NCI-H526 (cell line): Measurements from ENCODE around the gene RSRP1.
"Not testable (repeated sequence)": the region's sequence is repeated elsewhere in the genome, so short reads cannot be mapped to it uniquely, and the experiment has no call there.

Source experiments
- DNase-seq, 2 experiments: peaks; one replicate each; lab custom pipeline; 2025; lab: John Stamatoyannopoulos, UW

The RSRP1 gene, protein sequence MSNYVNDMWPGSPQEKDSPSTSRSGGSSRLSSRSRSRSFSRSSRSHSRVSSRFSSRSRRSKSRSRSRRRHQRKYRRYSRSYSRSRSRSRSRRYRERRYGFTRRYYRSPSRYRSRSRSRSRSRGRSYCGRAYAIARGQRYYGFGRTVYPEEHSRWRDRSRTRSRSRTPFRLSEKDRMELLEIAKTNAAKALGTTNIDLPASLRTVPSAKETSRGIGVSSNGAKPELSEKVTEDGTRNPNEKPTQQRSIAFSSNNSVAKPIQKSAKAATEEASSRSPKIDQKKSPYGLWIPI

DNA sequence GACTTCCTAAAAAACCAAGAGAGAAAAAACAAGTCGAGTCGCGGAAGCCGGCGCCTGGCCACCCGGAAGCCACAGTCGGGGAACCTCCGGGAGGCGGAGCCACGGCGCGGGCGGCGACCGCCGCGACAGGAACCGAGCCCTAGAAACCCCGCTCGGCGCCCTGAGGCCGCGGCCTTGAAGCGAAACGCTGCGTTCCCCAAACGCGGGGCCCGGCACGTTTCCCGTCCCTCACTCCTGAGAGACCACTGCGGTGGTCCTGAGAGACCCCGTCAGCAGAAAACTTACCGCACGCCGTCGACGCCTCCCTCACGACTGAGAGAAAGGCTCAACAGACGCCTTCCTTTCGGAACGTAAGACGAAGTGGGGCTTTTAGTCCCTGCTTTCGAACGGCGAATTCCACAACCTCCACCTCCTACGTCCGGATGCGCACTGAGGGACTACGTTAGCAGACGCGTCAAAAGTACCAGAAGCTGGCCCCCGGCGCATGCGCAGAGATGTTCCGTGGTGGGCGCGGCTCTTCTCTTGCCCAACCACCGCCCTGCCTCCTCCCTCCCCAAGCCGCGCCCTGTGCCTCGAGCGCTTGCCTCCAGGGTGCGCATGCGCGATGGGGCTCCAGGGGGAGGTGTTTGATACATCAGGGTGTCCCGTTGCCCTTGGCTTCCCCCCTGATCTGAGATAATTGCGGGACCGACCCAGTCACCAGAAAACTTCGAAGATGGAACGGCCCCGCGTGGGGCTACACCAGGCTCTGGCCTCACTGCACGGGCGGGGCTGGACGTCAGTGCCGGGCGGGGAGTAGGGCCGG, at the start of gene RSRP1:
TSS of gene RSRP1 (minus strand) at position 431 of the 805 bp plus-strand sequence. CDS start 491 bp downstream, outside the sequence.
- peak; percentile 97 to 99 for DNase-seq

DNA sequence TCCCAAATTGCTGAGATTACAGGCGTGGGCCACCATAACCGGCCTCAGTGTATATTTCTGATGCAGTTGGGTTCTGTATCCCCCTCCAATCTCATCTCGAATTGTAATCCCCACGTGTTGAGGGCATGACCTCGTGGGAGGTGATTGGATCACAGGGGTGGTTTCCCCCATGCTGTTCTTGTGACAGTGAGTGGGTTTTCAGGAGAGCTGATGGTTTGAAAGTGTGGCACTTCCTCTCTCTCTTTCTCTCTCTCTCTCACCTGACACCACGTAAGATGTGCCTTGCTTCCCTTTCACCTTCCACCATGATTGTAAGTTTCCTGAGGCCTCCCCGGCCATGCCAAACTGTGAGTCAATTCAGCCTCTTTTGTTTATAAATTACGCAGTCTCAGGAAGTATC, 49.2 kb upstream of the RSRP1 start:
- DNase-seq: not testable (repeated sequence)

DNA sequence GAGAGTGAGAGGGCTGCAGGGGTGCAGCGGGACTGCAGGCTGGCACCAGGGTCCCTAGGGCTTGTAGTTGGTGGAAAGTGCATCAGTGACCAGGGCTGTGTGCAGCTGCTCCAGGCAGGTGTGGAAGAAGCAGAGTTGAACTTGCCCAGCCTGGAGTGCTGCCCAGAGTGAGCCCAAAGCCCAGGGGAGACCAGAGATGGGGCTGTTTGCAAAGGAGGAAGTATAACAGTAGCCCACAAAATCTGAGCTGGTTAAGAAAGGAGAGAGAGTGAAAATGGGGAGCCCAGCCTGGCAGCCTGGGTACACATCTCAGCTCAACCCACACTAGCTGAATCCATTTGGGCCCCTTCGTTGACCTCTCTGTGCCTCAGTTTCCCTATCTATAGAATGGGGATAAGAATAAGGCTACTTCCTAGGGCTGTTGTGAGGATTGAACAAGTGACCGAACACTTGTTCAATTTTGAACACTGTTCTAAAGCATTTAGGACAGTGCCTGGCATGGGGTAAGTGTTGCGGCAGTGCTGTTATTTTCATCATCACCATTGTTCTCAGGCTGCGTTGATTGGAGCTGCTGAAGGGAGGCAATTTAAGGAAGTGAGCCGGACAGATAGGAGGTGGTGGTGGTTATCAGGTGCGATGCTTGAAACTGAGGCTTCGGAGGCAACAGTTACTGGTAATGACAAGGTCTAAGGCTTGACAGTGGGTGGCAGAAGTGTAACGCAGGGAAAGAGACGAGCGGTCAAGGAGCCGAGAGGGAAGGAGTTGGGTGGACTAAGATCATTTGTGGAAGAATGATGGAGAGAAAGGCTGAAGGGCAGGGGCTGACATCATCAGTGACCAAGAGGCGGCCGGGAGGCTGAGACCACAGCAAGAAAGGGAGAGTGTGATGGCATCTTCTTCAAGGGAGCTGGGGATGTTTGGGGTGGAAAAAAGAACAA, 47.9 kb upstream of the RSRP1 start:
- DNase-seq: not testable (repeated sequence)

DNA sequence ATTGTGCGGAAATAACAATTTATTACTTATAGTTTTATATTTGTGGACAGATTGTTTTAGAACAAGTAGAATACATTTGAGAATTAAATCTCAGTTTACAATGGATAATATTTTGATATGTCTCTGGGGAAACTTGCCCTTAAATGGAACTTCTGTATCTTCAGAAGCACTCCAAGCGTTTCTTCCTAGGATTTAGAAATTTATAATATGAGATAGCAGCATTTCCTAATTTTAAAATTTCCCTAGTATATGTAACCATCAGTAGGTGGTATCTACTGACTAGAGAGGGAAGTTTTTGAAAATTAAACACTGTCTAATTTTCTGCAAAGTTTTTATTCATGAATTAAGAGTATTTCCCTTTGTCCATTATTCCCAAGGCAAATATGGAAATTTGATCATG, 46.2 kb upstream of the RSRP1 start:
- DNase-seq: not testable (repeated sequence)

DNA sequence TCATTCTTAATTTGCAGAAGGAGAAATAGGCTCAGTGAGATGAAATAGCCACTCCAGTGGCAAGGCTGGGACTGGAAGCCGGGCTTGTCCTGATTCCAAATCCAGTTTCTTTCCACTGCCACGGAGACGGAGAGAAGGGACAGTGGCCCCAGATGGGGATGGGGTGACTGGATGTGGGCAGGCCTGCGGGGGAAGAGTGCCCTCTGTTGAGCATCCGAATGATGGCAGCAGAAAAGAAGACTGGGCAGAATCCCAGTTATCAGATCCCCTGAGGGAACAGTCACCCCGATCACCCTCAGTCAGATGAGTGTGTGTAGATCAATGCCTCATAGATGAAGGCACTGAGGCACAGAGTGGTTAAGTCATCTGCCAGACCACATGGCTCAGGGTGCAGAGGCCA, 42.8 kb upstream of the RSRP1 start:
- peak; percentile 4 to 26 for DNase-seq

DNA sequence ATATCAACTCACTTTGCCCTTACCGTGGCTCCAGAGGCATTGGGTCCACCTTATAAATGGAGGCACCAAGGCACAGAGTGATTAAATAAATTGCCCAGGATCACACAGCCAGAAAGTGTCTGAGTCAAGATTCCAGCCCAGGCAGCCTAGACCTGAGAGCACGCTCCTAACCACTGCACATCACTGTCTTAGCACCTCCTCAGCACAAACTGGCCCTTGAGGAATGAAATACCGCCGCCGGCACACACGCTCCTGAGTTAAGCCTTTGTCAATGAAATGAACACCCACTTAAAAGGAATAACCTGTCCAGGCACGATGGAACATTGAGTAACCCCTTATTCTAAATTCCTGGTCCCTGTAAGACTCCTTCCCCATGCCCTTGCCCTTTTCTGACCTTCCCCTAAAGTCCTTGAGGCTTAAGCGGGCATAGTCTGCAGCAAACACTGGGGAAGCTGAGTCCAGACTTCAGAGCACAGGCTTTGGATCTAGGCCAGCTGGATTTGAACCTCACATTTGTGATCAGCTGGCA, 41.4 kb upstream of the RSRP1 start:
- DNase-seq: not testable (repeated sequence)

DNA sequence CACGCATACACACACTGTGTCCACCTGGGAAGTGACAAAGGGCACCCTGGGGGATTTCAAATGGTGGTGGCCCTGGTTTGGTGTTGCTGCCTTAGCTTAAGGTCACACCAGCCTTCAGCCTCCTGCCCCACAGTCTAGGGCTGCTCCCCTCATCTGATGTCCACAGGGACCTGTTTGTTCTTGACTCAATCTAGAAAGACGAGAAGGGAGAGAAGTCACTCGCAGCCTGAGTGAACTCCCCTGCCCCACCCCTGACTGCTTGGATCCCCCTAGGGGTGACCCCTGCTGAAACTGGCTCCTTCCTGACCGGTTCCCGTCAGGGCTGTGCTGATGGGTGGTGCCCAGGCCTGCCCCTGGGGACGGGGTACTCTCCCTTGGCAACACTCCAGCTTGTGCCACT, 39.9 kb upstream of the RSRP1 start:
- not testable (repeated sequence) for DNase-seq

DNA sequence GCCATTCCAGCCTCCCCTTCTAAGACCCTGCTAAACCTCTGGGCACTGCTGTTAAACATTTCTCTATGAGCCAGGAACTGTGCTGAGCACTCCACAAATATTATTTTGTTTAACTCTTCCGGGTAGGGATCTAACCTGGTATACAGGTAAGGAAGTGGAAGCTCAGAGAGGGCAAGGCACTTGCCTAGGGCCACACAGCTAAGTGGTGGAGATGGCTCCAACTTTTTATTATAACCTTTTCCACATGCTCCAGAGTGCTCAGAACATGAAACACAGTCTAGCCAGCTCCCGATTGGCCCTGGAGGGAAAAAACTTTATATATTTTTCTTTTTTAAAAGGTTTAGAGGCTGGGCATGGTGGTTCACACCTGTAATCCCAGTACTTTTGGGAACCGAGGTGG, 38.6 kb upstream of the RSRP1 start:
- DNase-seq: not testable (repeated sequence)

DNA sequence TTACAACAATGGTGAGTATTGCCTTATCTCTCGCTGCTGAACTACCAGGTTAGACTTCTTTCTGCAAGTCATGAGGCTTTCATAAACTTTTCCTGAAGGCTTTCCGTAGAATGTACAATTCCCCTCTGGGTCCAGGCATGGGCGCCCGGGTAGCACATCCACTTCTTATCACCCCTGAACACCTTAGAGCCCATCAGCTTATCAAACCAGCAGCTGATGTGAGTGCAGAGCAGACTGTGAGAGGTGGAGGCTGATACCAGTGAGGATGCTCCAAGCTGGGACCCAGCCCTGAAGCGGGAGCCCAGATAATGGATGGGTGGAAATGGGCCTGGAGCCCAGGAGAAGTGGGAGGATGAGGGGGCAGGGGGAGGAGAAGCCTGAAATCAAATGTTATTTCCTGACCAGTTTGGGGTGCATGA, 32.4 kb upstream of the RSRP1 start:
- DNase-seq: not testable (repeated sequence)

DNA sequence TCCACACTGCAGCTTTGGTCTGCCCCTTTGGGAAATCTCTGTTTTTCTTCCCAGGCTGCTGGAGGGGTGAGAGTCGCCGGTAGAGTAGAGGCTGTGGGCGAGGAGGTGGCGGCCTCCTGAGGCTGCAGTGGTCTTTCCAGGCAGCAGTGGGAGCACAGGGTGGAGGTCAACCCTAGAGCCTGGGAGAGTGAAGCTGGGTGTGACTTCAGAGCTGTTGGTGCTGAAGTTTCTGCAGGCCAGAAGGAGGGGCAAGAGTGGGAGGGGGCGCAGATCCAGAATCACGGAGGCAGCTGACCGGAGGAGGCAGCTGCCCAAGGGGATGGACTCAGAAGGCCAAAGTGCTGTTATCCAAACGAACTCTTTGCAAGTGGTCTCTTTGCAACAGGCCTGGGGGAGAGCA, 31.5 kb upstream of the RSRP1 start:
- DNase-seq: not testable (repeated sequence)

DNA sequence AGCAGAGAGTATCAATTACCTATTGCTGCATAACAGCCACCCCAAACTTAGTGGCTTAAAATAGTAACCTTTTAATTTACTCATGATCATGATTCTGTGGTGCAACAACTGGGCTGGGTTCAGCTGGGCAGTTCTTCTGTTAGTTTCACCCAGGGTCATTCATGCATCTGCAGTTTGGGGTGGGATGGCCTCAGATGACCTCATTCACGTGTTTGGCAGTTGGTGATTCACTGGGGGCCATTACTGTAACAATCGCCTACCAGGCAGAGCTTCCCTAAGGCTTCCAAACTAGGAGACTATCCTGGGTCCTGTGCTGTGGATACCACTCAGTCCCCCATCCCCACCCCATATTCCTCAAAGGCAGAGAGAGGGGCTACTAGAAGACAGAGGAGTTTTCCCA, 31.1 kb upstream of the RSRP1 start:
- not testable (repeated sequence) for DNase-seq

DNA sequence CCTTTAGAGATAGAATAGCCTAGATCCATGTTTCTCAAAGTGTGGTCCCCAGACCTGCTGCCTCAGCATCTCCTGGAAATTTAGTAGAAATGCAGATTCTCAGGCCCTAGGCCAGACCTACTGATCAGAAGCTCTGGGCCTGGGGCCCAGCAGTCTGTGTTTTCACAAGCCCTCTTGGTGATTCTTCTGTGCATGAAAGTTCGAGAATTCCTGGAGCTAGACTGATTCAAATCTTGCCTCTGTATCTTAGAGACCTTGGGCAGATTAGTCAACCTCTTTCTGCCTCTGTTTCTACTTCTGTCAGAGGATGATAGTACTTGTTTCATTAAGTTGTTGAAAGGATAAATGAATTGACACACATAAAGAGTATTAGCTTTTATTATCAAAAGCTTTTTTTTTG, 30.0 kb upstream of the RSRP1 start:
- not testable (repeated sequence) for DNase-seq

DNA sequence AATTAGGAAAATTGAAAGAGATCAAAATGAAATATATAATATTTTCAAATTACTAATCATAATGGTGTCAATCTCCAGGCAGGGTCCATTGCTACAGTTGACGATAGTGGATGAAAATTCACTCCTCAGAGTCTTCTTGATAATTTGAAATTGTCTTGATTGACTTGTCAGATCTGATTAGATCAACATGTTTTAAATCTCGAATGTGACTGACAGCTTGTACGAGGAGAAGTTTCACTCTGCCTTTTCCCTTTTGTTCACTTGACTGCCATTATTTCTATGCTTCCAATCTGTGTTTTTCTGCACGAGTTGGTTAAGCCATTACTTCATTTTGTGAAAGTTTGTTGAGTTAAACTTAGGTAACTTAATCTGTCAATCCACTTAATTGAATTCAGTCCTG, 28.4 kb upstream of the RSRP1 start:
- not testable (repeated sequence) for DNase-seq

DNA sequence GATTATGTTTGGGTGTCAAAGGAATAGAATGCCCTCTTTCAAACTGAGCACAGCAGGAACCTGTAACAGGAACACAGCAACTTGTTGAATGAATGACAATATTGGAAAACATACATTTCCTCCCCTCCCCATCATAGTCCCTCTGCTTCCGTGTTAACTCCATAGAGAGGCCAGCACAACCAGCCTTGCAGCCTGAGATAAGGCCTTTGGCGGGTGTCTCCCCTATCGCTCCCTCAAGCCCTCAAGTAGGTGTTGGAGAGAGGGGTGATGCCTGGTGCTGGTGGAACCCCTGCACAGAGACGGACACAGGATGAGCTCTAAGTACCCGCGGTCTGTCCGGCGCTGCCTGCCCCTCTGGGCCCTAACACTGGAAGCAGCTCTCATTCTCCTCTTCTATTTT, 25.0 kb upstream of the RSRP1 start, which contains the start of gene RHD:
TSS of gene RHD (plus strand) at position 272 of the 400 bp plus-strand sequence. CDS start at position 311, 39 bp downstream.
- DNase-seq: not testable (repeated sequence)

DNA sequence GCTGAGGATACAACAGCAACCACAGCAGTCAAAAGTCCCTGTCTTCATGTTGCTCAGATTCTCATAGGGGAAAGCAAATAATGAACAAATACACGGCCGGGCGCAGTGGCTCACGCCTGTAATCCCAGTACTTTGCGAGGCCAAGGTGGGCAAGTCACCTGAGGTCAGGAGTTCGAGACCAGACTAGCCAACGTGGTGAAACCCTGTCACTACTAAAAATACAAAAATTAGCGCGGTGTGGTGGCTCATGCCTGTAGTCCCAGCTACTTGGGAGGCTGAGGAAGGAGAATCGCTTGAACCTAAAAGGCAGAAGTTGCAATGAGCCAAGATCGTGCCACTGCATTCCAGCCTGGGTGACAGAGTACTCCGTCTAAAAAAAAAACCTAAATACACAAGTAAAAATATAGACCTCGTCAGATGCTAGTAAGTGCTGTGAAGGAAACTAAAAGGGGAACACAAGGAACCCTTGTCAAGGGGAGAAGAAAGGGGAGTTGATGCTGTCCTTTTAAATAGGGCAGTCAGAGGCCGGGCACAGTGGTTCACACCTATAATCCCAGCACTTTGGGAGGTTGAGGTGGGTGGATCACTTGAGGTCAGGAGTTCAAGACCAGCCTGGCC, 21.0 kb upstream of the RSRP1 start:
- DNase-seq: not testable (repeated sequence)

DNA sequence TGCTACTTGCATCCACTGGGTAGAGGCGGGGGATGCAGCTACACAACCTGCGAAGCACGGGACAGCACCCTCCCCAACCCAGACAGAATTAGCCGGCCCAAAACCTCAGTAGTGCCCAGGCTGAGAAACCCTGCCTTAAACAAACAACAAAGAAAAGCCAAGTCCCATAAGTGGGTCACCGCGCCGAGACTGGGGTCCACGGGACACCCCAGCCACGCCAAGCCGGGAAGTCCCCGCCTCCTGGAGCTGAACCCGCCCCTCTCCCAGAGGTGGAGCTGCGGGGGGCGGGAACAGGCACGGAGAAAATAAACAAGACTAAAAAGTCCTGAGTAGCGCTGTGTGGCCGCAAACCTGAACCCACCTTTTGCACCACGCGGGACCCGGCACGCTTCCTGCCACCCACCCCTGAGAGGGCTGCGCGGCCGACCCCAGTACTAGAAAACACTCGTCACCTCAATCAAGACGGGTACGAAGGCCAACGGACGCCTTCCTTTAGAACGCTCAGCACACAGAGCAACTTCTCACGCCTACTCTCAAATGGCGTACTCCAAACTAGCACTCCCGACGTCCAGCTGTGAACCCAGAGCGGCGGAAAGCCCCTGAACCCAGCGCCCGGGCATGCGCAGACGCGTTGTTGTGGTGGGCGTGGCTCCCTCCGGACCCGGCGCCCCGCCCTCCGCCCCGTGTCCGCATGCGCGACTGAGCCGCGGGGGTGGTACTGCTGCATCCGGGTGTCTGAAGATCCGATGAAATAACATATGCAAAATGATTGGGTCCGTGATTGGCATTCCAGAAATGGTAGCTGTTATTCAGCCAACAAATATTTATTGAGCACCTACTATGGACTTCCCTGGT, 20.3 kb upstream of the RSRP1 start:
- peak; percentile 23 to 71 for DNase-seq

DNA sequence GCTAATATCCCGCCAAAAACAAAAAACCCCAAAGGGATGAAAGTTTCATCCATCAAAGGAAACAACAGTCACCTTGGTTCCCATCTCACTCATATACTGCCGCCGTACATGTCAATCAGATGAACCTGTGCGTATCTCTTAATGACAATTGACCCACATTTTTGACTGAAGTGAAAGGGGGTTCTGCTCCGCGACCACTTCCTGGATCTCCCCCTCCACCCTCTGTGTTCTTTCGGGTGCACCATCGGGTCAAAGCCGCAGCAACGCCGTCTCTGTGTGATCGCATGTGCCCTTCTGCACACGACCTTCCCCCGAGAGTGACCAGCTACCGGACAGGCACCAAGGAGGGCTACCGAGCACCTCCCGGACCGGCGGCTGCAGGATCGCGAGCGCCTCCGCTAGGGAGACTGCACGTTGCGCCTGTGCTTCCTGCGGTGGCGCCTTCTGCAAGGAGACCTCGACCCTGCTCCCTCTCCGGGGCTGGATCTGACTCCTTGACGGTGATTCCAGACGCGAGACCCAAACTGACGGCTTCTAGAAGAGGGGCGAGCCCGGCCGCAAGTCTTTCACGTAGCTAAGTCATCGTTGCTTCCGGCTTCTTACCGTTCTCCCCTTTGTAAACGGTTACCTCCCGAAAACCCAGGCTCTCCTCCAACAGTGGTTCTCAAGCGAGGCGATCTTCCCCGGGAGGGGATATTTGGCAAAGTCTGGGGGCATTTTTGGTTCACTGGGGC, 19.5 kb upstream of the RSRP1 start:
- peak in 1 of 2 experiments; percentile 26 for DNase-seq

DNA sequence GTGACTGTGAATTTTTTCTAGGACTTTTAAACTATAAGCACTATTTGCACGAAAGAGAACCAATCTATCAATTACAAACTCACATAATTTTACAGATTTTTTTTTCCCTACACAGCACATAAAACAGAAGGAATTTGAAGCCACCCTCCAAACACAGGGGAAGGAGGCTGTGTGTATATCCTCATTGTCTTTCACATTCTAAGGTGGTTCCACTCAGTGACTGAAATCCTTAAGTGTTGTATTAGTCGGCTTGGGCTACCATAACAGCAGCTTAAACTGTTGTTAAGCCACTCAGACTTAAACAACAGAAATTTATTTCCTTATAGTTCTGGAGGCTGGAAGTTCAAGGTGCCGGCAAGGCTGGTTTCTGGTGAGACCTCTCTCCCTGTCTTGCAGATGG, 13.1 kb upstream of the RSRP1 start:
- DNase-seq: not testable (repeated sequence)

DNA sequence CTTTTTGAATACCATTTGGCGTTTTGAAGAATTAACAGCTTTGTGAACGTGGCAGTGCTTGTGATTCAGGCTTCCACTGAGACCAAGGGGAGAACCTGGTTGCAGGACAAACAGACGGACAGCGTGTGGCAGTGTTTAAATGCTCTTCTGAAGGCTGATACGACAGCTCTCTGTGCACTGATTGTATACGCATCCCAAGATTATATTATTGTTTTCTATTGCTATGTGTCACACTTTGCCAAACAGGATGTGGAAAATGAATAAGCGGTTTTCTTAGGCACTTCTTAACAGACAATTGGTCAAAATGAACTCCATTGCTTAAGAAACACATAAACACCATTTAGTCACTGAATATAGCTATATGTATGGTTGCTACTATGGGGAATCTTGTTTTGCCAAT, 12.6 kb upstream of the RSRP1 start:
- not testable (repeated sequence) for DNase-seq
